ENCODE data around the gene HYAL2.
A peak's percentile ranks its signal among the peaks of the same experiment; 100 is the strongest.

Gene HYAL2

DNA sequence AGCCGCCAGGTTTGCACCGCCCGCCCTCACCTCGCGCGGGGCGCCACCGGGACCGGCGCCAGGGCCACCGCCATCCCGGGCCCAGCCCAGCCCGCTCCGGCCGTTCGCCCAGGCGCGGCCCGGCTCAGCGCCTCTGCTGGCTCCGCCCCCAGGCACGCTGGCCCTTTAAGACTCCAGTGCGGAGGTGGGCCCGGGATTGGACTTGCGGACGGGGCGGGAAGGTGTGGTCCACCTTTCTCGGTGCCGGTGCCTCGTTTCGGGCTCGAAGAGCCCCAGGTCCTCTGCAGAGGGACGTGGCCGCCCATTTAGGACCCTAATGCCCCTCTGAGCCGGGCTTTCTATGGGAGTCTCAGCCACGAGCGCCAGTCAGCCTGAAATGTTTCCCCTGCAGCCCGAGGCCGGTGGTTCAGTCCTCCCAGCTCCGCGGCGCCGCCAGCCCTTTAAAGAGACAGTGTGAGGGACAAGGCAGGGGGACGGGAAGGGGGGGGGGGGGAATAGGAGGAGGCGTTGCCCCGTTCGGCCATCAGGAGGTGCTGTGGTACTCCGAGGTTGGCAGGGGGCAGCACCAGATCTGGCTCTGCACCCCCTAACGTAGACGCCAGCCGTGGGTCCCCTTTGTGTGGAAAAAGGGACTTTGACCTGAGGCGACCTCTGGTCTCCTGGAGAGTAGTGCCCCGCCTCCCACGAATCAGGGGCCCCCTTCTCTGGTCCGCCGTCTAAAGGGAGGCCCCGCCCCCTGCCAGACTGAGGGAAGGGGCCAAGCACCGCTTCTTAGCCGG lies 1.0 kb downstream of the HYAL2 start:
- peak overlapping the region; percentile 100 for H3K27ac Mint-ChIP-seq
- peaks cover 9% of the 10 kb centered on the region for H3K27me3 Mint-ChIP-seq (ENCODE audit: low read depth, poor library complexity)
- TF ChIP-seq, protein P1, sequence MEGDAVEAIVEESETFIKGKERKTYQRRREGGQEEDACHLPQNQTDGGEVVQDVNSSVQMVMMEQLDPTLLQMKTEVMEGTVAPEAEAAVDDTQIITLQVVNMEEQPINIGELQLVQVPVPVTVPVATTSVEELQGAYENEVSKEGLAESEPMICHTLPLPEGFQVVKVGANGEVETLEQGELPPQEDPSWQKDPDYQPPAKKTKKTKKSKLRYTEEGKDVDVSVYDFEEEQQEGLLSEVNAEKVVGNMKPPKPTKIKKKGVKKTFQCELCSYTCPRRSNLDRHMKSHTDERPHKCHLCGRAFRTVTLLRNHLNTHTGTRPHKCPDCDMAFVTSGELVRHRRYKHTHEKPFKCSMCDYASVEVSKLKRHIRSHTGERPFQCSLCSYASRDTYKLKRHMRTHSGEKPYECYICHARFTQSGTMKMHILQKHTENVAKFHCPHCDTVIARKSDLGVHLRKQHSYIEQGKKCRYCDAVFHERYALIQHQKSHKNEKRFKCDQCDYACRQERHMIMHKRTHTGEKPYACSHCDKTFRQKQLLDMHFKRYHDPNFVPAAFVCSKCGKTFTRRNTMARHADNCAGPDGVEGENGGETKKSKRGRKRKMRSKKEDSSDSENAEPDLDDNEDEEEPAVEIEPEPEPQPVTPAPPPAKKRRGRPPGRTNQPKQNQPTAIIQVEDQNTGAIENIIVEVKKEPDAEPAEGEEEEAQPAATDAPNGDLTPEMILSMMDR (IDR thresholded peaks at IDR 0.05) = peak; percentile 57
- H3K4me3 Mint-ChIP-seq = peak overlapping the region; percentile 84
- DNase-seq = peak; percentile 87
- H3K9me3 Mint-ChIP-seq = no peaks in the 10 kb centered on the region
- H3K36me3 Mint-ChIP-seq (ENCODE audit: low read depth) = peaks cover 19% of the 10 kb centered on the region
- peaks cover 57% of the 10 kb centered on the region for H3K4me1 Mint-ChIP-seq

- peak overlapping the region; percentile 95 for H3K4me3 Mint-ChIP-seq
- TF ChIP-seq, protein P1 (IDR thresholded peaks at IDR 0.05) = no peak
- no peaks in the 10 kb centered on the region for H3K9me3 Mint-ChIP-seq
- peaks cover 25% of the 10 kb centered on the region for H3K36me3 Mint-ChIP-seq (ENCODE audit: low read depth)
- H3K27me3 Mint-ChIP-seq (ENCODE audit: low read depth, poor library complexity) = peaks cover 9% of the 10 kb centered on the region
- DNase-seq = peak; percentile 90
- peak overlapping the region; percentile 90 for H3K27ac Mint-ChIP-seq
- peaks cover 62% of the 10 kb centered on the region for H3K4me1 Mint-ChIP-seq
Observed at GRCh38 chr3:50320853-50321335, 1.7 kb downstream of the HYAL2 start.

- TF ChIP-seq, protein P1 (IDR thresholded peaks at IDR 0.05) = no peak
- peaks cover 9% of the 10 kb centered on the region for H3K27me3 Mint-ChIP-seq (ENCODE audit: low read depth, poor library complexity)
- H3K36me3 Mint-ChIP-seq (ENCODE audit: low read depth) = peaks cover 30% of the 10 kb centered on the region
- peak overlapping the region; percentile 90 for H3K27ac Mint-ChIP-seq
- H3K4me3 Mint-ChIP-seq = peak overlapping the region; percentile 95
- peaks cover 66% of the 10 kb centered on the region for H3K4me1 Mint-ChIP-seq
- no peaks in the 10 kb centered on the region for H3K9me3 Mint-ChIP-seq
- no peak for DNase-seq
Observed at GRCh38 chr3:50319894-50320625, 2.5 kb downstream of the HYAL2 start.

DNA sequence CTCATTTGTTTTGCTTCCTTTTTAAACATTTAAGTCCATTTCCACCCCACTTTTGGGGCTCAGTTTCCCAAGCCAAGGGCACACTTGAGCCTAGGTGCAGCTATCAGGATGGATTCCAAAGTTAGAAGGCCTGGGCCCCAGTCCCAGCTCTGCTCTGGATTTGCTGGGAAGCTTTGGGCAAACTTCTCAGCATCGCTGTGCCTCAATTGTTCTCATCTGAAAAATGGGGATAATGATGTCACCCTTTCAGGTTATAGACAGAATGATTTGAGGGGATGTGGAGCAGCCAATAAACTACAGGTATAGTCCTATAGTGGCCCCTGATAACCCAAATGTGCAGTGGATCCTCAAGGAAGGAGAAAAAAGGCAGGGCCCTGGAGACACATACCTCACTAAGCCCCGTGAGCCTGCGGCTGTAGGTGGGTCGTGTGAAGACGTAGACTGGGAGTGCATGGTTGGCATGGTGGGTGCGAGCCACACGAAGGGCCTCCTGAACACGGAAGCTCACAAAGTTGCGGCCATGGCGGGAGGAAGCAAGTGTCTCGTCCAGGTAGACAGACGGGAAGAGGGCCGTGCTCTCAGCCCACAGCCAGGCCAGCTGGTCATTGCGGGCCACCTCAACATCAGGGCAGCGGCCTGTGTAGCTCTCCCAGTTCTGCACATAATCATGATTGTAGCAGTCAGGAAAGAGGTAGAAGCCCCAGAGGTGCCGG lies 3.2 kb downstream of the HYAL2 start:
- no peak for DNase-seq
- Mint-ChIP-seq H3K4me3 (peak overlapping the region; percentile 95), H3K9me3 (peaks cover under 1% of the 10 kb centered on the region), H3K36me3 (ENCODE audit: low read depth) (peaks cover 35% of the 10 kb centered on the region), H3K27me3 (ENCODE audit: low read depth, poor library complexity) (peaks cover 9% of the 10 kb centered on the region), H3K27ac (peak overlapping the region; percentile 57), H3K4me1 (peaks cover 62% of the 10 kb centered on the region)
- TF ChIP-seq, protein P1 (IDR thresholded peaks at IDR 0.05) = no peak

GRCh38 chr3:50318615-50319014 lies 3.9 kb downstream of the HYAL2 start:
- Mint-ChIP-seq H3K27me3 (ENCODE audit: low read depth, poor library complexity) (peaks cover 9% of the 10 kb centered on the region), H3K4me3 (peak overlapping the region; percentile 95), H3K36me3 (ENCODE audit: low read depth) (peaks cover 42% of the 10 kb centered on the region), H3K4me1 (peaks cover 61% of the 10 kb centered on the region), H3K27ac (no peak overlapping the region), H3K9me3 (peaks cover 7% of the 10 kb centered on the region)
- no peak for DNase-seq
- TF ChIP-seq, protein P1 (IDR thresholded peaks at IDR 0.05) = no peak

Measured in nephron progenitor cell (in vitro differentiated cells).